GM19397 (cell line): ENCODE results near the gene USP49.
"Not testable (repeated sequence)": the region's sequence is repeated elsewhere in the genome, so short reads cannot be mapped to it uniquely, and the experiment has no call there.

ENCODE experiments used
- ATAC-seq: cut with Tn5 transposase; IDR thresholded peaks from one replicate; pipeline ENCODE4 v1.9.1; 2021; ENCODE audit warnings: mild to moderate bottlenecking, moderate library complexity; ENCODE audit not compliant: unreplicated experiment

The USP49 gene

GRCh38 chr6:41815587-41815986 is 79.6 kb downstream of the USP49 start:
- ATAC-seq: no peak

- no peak for ATAC-seq
These were observed 80.5 kb downstream of the USP49 start for GRCh38 chr6:41814629-41815028.

- no peak for ATAC-seq
These were observed 81.2 kb downstream of the USP49 start for GRCh38 chr6:41813956-41814355.

GRCh38 chr6:41813469-41813868 is 81.7 kb downstream of the USP49 start:
- no peak for ATAC-seq

GRCh38 chr6:41811946-41812345 is 83.2 kb downstream of the USP49 start:
- not testable (repeated sequence) for ATAC-seq

- ATAC-seq: no peak
These were observed 84.1 kb downstream of the USP49 start for GRCh38 chr6:41811095-41811494.

- no peak for ATAC-seq
These were observed 89.1 kb downstream of the USP49 start for GRCh38 chr6:41805830-41806774.

- ATAC-seq: no peak
These were observed 93.8 kb downstream of the USP49 start for GRCh38 chr6:41801380-41801779.

GRCh38 chr6:41799559-41799911 is 95.6 kb downstream of the USP49 start:
- no peak for ATAC-seq

GRCh38 chr6:41798901-41799558 is 96.1 kb downstream of the USP49 start:
- no peak for ATAC-seq

- no peak for ATAC-seq
These were observed 98.7 kb downstream of the USP49 start for GRCh38 chr6:41796474-41796873.

GRCh38 chr6:41791984-41792383 is 103.2 kb downstream of the USP49 start:
- no peak for ATAC-seq

GRCh38 chr6:41791305-41791704 is 103.9 kb downstream of the USP49 start:
- ATAC-seq: no peak

GRCh38 chr6:41790045-41790444 is 105.1 kb downstream of the USP49 start:
- no peak for ATAC-seq

- no peak for ATAC-seq
These were observed 105.8 kb downstream of the USP49 start for GRCh38 chr6:41789390-41789724.

GRCh38 chr6:41787219-41787917 is 107.8 kb downstream of the USP49 start, which contains the start of gene TOMM6:
TOMM6 (plus strand) TSS chr6:41787694; CDS start chr6:41787698, 4 bp downstream.
- peak; percentile 80 for ATAC-seq

- ATAC-seq: peak; percentile 65
These were observed 108.5 kb downstream of the USP49 start for GRCh38 chr6:41786451-41787218.

GRCh38 chr6:41785689-41786450 is 109.3 kb downstream of the USP49 start:
- ATAC-seq: no peak

- ATAC-seq: no peak
These were observed 109.9 kb downstream of the USP49 start for GRCh38 chr6:41785254-41785653.

- ATAC-seq: no peak
These were observed 110.5 kb downstream of the USP49 start for GRCh38 chr6:41784581-41785171.
